Loucy (cell line): Measurements from ENCODE around the gene PSPH.
"Not testable (repeated sequence)": the region's sequence is repeated elsewhere in the genome, so short reads cannot be mapped to it uniquely, and the experiment has no call there.

Experiments used
- CTCF ChIP-seq: fragments of 200-600 bp; sonication (generic); conservative IDR thresholded peaks from 2 replicates; pipeline ENCODE4 v1.5.1; 2014; ENCODE audit warnings: mild to moderate bottlenecking, antibody characterized with exemption, low read length
- EZH2phosphoT487 ChIP-seq: fragments of 200-600 bp; IDR thresholded peaks from 2 replicates; pipeline ENCODE4 v1.6.1; 2018; ENCODE audit warnings: antibody characterized with exemption, mild to moderate bottlenecking, moderate library complexity, borderline replicate concordance

- not testable (repeated sequence) for TF ChIP-seq CTCF, EZH2phosphoT487
Observed at GRCh38 chr7:56031556-56031955, 19.7 kb downstream of the PSPH start.
